Measurements from ENCODE around the gene SMIM43.
"Not testable (repeated sequence)": the region's sequence is repeated elsewhere in the genome, so short reads cannot be mapped to it uniquely, and the experiment has no call there.

Gene SMIM43

GRCh38 chr4:121778991-121779628 lies 14.1 kb upstream of the SMIM43 start:
- no peak for DNase-seq

GRCh38 chr4:121777625-121778024 lies 12.7 kb upstream of the SMIM43 start:
- no peak for DNase-seq

GRCh38 chr4:121776610-121777401 lies 11.8 kb upstream of the SMIM43 start:
- DNase-seq = no peak

GRCh38 chr4:121773883-121774282 lies 8.9 kb upstream of the SMIM43 start:
- DNase-seq = no peak

- no peak for DNase-seq
Measured at GRCh38 chr4:121771869-121772268, 6.9 kb upstream of the SMIM43 start.

GRCh38 chr4:121769341-121769740 lies 4.4 kb upstream of the SMIM43 start:
- DNase-seq = no peak

GRCh38 chr4:121767166-121767565 lies 2.2 kb upstream of the SMIM43 start:
- DNase-seq = no peak

- DNase-seq = no peak
Measured at GRCh38 chr4:121765971-121766538, 1.1 kb upstream of the SMIM43 start.

GRCh38 chr4:121765368-121765705 lies 373 bp upstream of the SMIM43 start:
- no peak for DNase-seq

- no peak for DNase-seq
Measured at GRCh38 chr4:121764303-121764701, 662 bp downstream of the SMIM43 start.

- DNase-seq = no peak
Measured at GRCh38 chr4:121760205-121760604, 4.8 kb downstream of the SMIM43 start.

- no peak for DNase-seq
Measured at GRCh38 chr4:121758925-121759568, 5.9 kb downstream of the SMIM43 start.

- DNase-seq = not testable (repeated sequence)
Measured at GRCh38 chr4:121752142-121752541, 12.8 kb downstream of the SMIM43 start.

GRCh38 chr4:121749225-121749624 lies 15.7 kb downstream of the SMIM43 start:
- no peak for DNase-seq

- no peak for DNase-seq
Measured at GRCh38 chr4:121742794-121743193, 22.2 kb downstream of the SMIM43 start.

- no peak for DNase-seq
Measured at GRCh38 chr4:121741751-121742150, 23.2 kb downstream of the SMIM43 start.

GRCh38 chr4:121740796-121741409 lies 24.1 kb downstream of the SMIM43 start:
- DNase-seq = no peak

- DNase-seq = no peak
Measured at GRCh38 chr4:121739575-121739974, 25.4 kb downstream of the SMIM43 start.

- DNase-seq = no peak
Measured at GRCh38 chr4:121738780-121739535, 26.0 kb downstream of the SMIM43 start.

- DNase-seq = no peak
Measured at GRCh38 chr4:121737846-121738554, 27.0 kb downstream of the SMIM43 start.

- no peak for DNase-seq
Measured at GRCh38 chr4:121736735-121737351, 28.1 kb downstream of the SMIM43 start.
